Measurements from ENCODE around the gene NKX2-4.
"Not testable (repeated sequence)": the region's sequence is repeated elsewhere in the genome, so short reads cannot be mapped to it uniquely, and the experiment has no call there.

The NKX2-4 gene

DNA sequence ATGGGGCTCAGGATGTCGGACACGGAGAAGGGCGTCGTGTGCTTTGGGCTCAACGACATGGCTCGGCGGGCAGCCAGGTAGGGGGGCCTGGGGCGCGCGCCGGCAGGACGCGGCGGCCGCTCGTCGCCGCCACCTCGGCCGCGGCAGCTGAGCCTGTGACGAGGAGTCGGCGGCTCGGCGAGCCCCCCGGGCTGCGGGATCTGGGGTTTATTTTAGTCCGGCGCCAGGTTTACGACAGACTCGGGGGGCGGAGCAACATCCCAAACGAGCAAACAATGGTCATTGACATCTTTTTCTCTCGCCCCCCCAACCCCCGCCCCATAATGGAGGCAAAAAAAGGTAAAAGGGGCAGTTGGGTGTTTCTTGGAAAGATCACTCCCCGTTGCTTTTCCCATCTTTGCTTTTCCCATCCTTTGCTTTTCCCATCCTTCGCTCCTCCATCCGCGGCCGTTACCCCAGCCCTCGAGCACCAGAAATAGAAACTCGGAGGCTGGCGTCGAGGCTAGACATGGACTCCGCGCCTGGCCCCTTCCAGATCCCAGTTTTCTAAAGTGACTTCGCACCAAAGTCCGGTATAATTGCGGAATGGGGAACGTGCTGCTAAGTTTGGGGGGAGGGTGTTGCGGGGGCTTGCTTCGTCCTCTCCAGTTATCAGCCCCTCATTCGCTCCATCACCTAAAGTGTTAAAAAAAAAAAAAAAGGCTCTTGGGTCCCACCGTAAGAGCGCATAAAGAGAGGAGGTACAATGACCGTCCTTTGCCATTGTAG lies at the start of gene NKX2-4:
TSS of gene NKX2-4 (minus strand) at position 186 of the 768 bp plus-strand sequence. CDS start at position 59, 127 bp downstream.
- DNase-seq: no peak

DNA sequence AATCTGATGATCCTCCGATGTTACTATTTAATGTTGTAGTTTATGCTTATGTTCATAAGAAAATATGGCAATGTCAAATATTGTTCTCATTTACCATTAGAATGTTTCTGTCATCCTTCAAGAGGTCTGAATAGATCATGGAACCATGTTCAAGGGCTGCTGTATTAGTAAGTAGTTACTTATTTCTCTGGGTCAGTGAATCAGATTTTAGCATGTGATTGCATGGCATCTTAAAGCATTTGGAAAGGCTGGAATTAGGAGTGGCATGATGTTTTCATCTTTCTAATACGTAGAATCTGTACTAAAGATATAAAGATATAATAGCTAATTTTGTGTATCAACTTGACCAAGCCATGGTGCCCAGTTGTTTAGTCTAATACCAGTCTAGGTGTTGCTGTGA lies 40.5 kb upstream of the NKX2-4 start:
- DNase-seq: no peak

DNA sequence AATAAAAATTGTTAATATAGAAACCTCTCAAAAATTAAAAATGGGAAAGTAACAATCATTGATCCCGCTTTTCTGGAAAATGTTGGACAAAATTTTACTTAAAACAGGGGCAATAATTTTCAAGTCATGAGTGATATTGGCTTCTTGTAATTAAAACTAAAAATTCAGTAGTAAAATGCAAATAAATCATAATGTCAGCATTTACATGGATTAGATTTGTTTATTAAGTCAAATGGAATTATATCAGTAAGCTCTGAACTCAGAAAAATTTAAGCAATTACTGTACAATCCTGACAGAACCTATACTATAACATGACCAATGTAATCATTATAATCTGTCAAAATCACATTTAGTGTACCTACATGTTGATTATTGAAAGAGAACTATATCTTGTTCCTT lies 39.9 kb upstream of the NKX2-4 start:
- DNase-seq: no peak

DNA sequence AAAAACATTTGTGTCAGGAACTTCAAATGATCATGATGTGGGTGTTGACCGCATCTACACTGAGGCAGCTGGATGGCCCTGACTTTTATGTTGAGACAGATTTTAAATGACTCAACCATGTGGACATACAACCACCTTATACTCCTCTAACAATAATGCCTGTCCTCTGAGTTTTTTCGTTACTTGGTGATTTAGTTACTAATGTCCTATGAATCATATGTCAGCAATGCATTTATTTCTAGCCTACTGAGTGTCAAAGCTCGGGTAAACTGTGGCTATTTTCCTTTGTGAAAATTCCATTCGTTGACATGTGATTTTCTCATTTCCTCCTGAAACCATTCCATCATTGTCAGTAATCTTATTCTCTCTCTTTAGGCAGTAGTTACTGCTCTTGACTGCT lies 38.9 kb upstream of the NKX2-4 start:
- DNase-seq: peak; percentile 89

DNA sequence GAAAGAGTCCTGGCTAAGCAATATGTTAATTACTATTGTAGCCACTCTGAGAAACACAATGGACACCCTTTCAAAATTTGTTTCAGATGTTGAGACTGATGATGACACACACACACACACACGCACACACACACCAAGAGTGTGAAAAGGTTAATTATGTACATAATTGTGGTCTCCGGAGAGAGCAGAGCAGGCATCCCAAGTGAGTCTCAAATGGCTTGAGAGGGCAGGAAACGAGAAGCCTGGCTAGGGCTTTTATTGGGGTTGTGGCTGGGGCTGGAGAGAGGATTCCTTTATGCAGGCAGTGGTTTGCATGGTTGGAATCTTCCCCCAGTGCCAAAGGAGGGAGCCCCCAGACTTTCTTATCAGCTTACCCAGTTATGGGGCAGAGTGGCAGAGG lies 38.2 kb upstream of the NKX2-4 start:
- peak; percentile 15 for DNase-seq

DNA sequence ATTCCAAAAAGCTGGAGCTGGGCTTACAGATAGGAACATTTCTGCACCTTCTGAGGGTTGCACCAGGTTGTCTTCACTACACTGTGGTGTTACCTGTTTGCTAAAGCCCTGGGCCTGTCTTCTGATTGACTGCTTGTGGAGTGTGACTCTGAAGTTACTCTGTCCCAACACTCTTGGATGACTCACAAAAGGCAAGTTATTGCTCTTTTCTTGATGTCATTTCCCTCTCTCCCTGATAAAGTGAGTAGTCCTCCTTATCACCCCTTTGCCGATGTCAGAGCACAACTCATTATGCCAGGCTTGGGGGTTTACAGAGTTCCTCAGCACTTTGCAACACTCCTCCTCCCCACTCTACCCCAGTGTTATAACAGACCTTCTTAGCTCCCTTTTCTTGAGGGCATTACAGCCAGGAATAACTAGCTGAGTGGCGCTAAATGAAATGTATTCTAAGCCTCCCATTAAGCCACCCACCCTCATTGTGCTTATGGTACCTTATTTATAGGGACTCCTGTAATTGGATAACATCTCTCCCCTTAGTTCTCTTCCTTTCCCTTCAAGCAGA lies 36.1 kb upstream of the NKX2-4 start:
- peak; percentile 53 for DNase-seq

DNA sequence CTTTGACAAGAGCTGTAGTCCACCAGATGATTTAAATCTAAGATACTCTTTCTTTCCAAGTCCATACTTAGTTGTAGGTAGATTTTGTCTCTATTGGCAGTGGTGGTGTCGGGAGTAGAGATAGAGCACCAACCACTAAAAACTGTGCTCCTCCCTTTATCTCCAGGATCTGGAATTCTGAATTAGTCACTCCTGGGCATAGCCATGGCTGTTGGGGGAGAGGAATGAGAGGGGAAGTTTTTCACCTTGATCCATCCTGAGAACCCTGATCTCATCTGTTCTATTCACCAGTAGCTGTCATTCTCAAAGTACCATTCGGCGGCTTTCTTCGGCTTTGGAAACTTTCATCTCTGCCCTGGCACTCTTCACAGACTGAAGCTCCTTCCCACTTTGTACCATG lies 35.6 kb upstream of the NKX2-4 start:
- peak; percentile 34 for DNase-seq

DNA sequence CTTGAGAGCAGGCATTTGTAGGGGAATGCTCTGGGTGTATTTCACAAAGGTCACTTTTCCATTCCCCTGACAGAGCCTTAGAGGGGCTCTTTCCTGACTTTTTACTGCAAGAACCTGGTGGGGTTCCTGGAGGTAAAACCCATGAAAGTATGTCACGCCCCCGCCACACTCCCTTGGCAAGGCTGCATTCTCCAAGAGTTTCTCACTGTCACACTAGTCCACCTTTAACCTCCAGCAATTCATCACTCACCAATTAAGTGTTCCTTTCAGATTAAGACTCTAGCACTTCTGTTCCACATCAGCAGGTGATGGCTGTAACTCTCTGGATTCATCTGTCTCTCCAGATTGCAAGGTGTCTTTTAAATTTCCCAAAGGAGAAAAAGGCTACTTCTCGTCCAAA lies 32.7 kb upstream of the NKX2-4 start:
- DNase-seq: no peak

DNA sequence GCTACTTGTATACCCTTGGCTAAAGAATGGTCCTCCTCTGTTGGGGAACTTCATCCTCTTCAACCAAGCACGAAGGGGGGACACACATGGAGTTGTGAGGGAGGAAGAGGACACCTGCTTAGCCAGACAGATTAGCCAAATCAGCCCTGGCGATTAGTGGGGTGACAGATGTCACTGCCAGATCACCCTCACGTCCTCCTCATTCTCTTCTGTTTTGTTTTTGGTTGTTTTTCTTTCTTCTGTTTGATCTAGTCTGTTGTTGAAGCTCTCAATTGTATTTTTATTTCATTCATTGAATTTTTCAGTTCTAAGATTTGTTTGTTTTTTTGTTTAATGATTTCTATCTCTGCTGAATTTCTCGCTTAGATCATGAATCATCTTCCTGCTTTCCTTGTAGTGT lies 27.5 kb upstream of the NKX2-4 start:
- no peak for DNase-seq

DNA sequence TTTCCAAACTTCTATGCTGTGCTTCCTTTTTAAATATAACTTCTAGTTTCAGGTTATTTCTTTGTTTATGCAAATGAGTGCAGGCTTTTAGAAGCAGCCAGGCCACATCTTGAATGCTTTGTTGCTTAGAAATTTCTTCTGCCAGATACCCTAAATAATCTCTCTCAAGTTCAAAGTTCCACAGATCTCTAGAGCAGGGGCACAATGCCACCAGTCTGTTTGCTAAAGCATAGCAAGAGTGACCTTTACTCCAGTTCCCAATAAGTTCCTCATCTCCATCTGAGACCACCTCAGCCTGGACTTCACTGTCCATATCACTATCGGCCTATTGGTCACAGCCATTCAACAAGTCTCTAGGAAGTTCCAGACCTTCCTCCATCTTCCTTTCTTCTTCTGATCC lies 26.4 kb upstream of the NKX2-4 start:
- not testable (repeated sequence) for DNase-seq

DNA sequence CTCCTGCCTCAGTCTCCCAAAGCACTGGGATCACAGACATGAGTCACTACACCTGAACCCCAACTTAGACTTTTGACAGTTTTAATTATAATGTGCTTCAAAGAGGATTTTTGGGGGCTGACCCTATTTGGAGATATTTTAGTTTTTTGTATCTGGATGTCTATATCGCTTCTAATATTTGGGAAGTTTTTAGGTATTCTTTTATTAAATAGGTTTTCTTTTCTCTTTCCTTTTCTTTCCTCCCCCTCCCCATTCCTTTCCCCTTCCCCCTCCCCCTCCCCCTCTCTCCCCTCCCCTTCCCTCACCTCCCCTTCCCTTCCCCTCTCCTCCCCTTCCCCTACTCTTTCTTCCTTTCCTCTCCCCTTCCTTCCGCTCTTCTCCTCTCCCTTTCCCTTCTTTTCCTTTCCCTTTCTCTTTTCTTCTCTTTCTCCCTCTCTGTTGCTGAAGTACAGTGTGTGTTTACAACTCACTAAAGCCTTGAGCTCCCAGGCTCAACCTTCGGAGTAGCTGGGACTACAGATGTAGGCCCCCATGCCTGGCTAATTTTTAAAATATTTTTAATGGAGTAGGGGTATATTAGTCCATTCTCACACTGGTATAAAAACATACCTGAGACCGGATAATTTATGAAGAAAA lies 24.4 kb upstream of the NKX2-4 start:
- DNase-seq: no peak

DNA sequence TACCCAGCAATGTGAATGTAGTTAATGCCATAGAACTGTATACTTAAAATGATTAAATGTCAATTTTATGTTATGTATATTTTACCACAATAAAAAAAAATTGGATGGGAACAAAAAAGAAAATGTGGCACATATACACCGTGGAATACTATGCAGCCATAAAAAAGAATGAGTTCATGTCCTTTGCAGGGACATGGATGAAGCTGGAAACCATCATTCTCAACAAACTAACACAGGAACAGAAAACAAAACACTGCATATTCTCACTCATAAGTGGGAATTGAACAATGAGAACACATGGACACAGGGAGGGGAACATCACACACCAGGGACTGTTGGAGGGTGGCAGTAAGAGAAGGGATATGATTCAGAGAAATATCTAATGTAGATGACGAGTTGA lies 21.8 kb upstream of the NKX2-4 start:
- DNase-seq: not testable (repeated sequence)

DNA sequence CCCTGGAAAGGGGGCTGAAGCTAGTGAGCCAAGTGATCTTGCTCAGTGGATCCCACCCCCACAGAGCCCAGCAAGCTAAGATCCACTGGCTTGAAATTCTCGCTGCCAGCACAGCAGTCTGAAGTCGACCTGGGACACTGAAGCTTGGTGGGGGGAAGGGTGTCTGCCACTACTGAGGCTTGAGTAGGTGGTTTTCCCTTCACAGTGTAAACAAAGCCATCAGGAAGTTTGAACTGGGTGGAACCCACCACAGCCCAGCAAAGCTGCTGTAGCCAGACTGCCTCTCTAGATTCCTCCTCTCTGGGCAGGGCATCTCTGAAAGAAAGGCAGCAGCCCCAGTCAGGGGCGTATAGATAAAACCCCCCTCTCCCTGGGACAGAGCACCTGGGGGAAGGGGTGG lies 16.7 kb upstream of the NKX2-4 start:
- DNase-seq: not testable (repeated sequence)

DNA sequence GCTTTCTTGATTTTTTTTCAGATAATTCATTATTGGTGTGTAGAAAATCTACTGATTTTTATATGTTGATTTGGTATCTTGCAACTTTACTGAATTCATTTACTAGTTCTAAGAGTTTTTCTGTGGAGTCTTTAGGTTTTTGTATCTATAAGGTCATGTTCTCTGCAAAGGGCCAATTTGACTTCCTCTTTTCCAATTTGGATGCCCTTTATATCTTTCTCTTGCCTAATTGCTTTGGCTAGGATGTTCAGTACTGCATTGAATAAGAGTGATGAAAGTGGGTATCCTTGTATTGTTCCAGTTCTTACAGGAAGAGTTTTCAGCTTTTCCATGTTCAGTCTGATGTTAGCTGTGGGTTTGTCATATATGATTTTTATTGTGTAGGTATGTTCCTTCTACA lies 14.4 kb upstream of the NKX2-4 start:
- DNase-seq: no peak

DNA sequence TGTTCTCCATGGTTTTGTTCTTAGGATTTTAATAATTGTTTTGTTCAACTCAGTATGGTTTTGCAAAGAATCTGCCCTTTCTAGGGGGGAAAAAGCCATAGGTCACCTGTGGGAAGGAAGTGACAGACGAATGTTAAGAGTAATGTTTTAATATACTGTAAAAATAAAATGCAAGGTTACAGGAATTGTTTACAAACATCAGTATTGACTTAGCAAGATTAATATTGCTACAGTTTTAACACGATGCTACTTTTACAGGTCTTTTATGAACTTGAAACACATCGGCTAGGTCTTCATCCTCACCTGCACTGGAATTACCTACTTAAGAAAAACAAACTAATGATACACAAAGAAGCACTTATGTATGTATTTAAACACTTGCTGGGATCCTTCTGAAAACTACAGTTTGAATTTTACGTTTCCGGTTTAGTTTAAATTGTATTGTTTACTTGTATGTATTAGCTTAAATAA lies 1.7 kb upstream of the NKX2-4 start:
- DNase-seq: no peak

DNA sequence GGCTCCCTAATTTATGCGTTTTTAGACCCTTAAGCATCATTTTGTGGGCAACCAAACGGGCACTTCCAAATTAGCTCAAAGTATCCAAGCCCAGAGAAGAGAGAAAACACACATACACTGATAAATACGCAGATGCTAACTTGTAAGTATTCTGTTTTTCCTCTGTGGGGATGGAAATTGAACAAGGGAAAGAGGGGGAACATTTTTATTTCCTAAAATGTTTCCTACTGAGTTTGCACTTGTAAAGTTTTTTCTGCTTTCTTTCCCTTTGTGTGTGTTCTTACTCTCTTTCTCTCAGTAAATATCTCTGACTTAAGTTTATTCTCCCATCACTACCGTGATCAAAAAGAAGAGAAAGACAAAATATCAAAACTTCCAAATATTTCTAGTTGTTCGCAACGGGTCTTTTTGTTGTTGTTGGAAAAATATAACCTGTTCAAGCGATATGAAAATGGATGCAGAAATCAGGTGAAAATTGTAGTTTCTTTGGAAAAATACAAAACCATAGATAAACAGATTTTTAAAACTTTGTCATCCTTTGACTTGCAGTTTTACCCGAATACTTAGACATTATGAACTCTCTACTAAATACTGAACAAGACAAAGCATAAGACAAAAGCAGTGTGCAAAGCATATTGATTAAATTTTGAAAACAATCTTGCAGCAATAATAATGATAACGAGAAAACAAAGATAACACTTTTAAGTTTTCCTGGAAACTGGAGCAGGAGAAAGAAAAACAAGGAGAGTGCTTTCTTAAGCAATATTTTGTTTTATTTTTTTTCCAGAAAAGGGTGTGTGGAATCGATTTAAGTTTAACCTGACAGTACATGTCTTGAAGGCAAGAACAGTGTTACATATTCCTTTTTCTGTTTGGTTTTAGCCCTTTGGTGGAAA lies 1.0 kb upstream of the NKX2-4 start:
- DNase-seq: no peak

DNA sequence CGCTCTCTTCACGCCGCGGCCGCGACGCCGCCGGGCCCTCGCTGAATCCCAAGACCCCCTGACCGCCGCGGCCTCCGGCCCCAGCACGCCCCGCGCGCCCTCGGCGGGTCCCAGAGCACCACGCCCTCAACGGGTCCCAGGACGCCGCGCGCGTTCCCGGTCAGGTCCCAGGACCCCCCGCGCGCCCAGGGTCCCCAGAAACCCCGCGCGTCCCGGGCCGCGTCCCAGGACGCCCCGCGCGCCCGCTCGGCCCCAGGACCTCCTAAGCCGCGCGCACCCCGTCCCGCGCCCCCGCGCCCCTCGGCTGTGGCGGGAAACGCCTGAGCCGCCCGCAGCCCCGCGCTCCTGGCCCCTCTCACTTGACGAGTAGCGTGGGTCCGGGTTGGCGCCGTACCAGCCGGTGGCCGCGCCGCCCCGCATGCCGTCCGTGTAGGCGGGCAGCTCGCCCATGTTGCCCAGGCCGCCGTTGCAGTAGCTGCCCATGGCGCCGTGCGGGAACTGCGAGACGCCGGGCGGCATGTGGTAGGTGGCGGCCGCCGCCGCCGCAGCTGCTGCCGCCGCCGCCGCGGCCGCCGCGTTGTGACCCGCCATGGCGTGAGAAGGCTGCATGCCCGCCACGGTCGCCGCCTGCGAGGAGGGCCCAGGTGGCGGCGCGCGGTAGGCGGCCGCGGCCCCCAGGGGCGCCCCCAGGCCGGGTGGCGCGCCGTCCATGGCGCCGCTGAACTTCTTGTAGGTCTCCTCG lies 556 bp downstream of the NKX2-4 start:
- DNase-seq: no peak

DNA sequence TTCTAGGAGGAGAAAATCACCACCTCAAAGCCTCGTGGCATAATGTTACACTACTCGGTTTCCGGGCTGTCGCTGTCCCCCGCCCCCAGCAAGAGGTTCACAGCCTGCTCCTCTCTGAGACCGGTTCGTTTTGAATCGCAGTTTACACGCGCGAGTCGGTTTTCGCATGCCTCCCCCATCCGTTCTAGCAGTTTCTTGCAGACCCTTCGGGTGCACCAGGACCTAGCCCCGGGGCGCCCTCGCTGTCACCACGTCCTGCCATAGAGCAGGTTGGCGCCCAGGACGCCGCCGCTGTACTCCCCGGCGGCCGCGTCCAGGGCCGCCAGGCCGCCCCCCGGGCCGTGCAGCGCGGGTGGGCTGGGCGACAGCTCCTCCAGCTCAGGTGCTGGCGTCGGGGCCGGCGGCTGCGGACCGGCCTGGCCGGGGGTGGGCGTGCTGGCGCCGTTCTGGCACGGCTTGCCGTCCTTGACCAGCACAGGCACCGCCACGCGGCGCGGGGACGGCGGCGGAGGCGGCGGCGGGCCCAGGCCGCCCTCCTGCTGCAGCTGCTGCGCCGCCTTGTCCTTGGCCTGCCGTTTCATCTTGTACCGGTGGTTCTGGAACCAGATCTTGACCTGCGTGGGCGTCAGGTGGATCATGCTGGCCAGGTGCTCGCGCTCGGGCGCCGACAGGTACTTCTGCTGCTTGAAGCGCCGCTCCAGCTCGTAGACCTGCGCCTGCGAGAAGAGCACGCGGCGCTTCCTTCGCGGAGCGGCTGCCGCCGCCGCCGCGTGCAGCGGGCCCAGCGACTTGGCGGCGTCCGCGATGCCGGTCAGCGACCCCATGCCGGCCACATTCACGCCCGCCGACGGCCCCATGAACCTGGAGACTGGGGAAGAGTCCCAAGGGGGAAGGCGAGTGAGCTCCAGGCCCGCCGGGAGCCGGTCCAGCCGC lies 1.4 kb downstream of the NKX2-4 start:
- DNase-seq: no peak

DNA sequence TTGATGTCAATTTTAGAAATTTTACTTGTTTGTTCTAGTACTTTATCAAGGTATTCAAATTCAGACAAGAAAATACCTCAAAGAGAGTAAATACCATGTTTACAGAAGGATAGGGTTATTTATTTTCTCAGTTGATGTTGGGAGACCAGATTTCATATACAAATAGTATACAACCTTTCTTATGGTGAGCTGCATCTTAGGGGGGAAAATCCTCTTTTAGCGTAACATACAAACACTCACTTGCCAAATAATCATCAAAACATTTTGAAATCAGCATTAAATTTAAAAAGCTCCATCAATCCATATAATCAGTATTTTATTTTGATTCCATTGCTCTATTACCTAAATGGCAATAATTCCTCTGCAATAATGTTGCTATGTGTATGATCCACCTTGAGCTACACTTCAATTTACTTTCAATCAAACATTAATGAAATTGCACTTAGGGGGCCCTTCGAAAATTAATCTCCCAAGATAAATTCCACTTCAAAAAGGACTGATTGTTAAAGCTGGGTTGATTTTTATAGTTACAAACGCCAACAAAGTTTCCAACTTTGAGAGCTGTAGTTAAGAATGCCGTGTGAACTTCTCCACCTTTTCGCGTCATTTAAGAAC lies 2.2 kb downstream of the NKX2-4 start:
- no peak for DNase-seq

DNA sequence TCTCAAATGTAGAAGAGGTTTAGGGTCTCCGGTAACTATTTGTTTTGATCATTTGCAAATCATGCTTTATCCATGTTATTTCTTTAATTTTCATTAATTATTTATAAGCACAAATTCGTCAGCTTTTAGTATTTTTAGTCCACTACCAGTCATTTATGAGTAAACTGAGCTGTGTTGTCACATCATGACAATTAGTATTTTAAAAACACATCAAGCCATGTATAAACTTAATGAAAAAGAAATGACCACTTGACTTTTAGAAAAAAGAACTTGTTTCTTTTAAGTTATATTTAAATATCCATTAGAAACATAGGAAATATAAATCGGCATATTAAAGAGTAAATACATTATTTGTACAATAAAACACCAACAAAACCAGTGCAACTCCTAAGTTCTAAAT lies 2.8 kb downstream of the NKX2-4 start:
- no peak for DNase-seq

Measured in fibroblast of skin of right biceps (primary cell).